D721Med (cell line): ENCODE results near the gene HECTD4.

ENCODE experiments used
- DNase-seq: peaks from one replicate; pipeline ENCODE4 v3.0.0; 2011; ENCODE audit warnings: low spot score; ENCODE audit not compliant: insufficient read length
- FAIRE-seq: peaks from 2 replicates; lab custom pipeline; 2011; peaks lifted over from hg19 to GRCh38; lab: Jason Lieb, UNC
- TF ChIP-seq, protein P1 (sequence below): IDR thresholded peaks from 2 replicates; pipeline ENCODE4 v1.5.1; 2012; ENCODE audit warnings: mild to moderate bottlenecking, control low read depth; ENCODE audit not compliant: insufficient read depth; ENCODE audit errors: missing control alignments

Gene HECTD4

GRCh38 chr12:112275836-112276235 lies 106.4 kb downstream of the HECTD4 start:
- TF ChIP-seq, protein P1, sequence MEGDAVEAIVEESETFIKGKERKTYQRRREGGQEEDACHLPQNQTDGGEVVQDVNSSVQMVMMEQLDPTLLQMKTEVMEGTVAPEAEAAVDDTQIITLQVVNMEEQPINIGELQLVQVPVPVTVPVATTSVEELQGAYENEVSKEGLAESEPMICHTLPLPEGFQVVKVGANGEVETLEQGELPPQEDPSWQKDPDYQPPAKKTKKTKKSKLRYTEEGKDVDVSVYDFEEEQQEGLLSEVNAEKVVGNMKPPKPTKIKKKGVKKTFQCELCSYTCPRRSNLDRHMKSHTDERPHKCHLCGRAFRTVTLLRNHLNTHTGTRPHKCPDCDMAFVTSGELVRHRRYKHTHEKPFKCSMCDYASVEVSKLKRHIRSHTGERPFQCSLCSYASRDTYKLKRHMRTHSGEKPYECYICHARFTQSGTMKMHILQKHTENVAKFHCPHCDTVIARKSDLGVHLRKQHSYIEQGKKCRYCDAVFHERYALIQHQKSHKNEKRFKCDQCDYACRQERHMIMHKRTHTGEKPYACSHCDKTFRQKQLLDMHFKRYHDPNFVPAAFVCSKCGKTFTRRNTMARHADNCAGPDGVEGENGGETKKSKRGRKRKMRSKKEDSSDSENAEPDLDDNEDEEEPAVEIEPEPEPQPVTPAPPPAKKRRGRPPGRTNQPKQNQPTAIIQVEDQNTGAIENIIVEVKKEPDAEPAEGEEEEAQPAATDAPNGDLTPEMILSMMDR: no peak
- FAIRE-seq: no peak
- DNase-seq: no peak

- DNase-seq (no peak), FAIRE-seq (no peak)
- TF ChIP-seq, protein P1: no peak
Observed at GRCh38 chr12:112275207-112275606, 107.0 kb downstream of the HECTD4 start.

DNA sequence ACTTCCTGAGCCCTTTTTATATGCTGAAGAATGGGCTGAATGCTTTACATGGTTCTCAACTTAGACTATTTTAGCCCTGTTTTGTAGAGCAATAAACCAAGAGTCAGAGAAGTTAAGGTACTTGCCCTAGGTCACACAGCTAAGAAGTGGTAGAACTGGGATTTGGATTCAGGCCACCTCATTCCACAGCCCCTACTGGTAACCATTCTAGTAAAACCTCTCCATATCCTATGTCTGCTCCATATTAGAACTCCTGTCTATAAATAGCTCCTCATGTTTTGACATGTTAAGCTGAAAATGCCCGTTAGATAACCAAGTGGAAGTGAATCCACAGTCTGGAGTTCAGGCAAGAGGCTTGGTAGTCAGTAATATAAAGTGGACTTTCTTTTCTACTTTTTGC lies 111.6 kb downstream of the HECTD4 start:
- DNase-seq (no peak), FAIRE-seq (no peak)
- TF ChIP-seq, protein P1: no peak

DNA sequence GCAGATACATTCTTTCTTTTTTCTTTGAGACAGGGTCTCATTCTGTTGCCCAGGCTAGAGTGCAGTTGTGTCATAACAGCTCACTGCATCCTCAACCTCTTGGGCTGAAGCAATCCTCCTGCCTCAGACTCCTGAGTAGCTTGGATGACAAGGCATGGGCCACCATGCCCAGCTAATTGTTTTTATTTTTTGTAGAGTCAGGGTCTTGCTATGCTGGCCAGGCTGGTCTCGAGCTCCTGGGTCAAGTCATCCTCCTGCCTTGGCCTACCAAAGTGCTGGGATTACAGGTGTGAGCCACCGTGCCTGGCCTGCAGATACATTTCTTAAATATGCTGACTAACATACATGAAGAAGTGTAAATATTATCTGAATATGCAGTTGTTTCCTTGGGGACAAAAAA lies 115.8 kb downstream of the HECTD4 start:
- TF ChIP-seq, protein P1: no peak
- DNase-seq (no peak), FAIRE-seq (no peak)

GRCh38 chr12:112261559-112261958 lies 120.7 kb downstream of the HECTD4 start:
- TF ChIP-seq, protein P1: no peak
- FAIRE-seq (no peak), DNase-seq (no peak)

DNA sequence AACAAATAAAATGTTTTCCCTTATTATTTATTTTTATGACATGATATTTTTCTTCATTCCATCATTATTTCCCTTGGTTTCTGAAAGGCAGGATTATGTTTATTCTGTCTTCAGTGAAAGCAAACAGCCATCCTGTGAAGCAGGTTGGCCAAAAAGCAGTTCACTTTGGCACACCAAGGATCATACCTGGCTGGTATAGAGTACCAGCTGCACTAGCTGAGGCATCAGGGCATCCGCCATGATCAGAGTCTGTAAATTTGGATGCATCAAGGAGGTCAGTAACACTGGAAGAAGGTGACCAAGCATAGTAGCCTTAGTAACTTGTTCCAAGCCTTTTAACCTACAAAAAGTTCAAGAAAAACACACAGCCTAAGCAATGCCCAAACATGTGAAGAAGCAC lies 123.3 kb downstream of the HECTD4 start:
- FAIRE-seq: no peak
- no peak for DNase-seq
- TF ChIP-seq, protein P1: no peak

- TF ChIP-seq, protein P1: no peak
- FAIRE-seq (no peak), DNase-seq (no peak)
Observed at GRCh38 chr12:112256780-112257179, 125.5 kb downstream of the HECTD4 start.
